ENCODE measurements around the gene MGAT5B. TPM values are rescaled to one million over a fixed set of nuclear protein-coding genes. Genes with fewer than 3 reads are reported as not detected.

MGAT5B gene
- total RNA-seq, 1 experiment from 2014 or later, result 1.0 TPM

DNA sequence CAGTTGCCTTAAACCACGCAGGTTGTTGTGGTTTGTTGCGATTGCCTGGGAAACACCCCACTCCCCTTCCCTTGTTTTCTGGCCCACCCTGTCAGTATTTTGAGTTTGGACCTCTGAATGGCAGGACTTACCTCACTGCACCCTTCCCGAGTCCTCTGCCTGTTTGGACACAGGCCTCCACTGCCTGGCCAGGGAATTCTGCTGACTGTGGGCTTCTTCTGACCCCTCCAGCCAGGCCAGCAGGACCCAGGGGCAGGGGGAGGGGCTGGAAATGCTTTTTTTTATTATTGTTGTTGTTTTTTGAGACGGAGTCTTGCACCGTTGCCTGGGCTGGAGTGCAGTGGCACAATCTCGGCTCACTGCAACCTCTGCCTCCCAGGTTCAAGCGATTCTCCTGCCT, 4.2 kb upstream of the MGAT5B start:
- Mint-ChIP-seq H3K27me3 (ENCODE audit: unreplicated experiment) (peaks cover 85% of the 10 kb centered on the region), H3K36me3 (ENCODE audit: insufficient read depth, unreplicated experiment) (peaks cover 8% of the 10 kb centered on the region), H3K27ac (ENCODE audit: unreplicated experiment) (no peak overlapping the region), H3K4me1 (ENCODE audit: low read depth, unreplicated experiment) (peaks cover 8% of the 10 kb centered on the region), H3K9me3 (ENCODE audit: low read depth, unreplicated experiment) (no peaks in the 10 kb centered on the region), H3K4me3 (ENCODE audit: low read depth, unreplicated experiment) (no peak overlapping the region)
- intact Hi-C loops (cut with micrococcal nuclease; ENCODE audit: unreplicated experiment), result no loop called here
- no peak for DNase-seq
- CTCF ChIA-PET, result interaction anchor here (0.5 kb wide), 1 partner anchor 293 kb away, joined by 3 read pairs; no protein-coding TSS in a partner anchor
- no peak for TF ChIP-seq CTCF (IDR thresholded peaks at IDR 0.05; ENCODE audit: unreplicated experiment)
- BruUV-seq (replicated peaks), result no TSS peak

DNA sequence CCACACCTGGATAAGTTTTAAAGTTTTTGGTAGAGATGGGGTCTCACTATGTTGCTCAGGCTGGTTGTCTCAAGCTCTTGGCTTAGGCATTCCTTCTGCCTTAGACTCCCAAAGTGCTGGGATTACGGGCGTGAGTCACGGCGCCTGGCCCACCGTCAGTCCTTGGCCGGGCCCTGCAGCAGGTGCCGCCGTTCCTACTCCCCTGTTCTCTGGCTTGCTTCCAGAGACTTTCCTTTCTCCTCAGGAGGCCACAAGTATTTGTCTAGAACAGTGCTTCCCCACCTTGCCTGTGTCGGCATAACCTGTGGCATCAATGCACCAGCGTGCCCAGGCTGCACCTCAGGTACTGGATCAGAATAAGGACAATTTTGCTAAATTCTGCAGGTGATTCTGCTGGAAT, 3.0 kb upstream of the MGAT5B start:
- Mint-ChIP-seq H3K9me3 (ENCODE audit: low read depth, unreplicated experiment) (no peaks in the 10 kb centered on the region), H3K27ac (ENCODE audit: unreplicated experiment) (no peak overlapping the region), H3K36me3 (ENCODE audit: insufficient read depth, unreplicated experiment) (peaks cover 8% of the 10 kb centered on the region), H3K4me3 (ENCODE audit: low read depth, unreplicated experiment) (no peak overlapping the region), H3K4me1 (ENCODE audit: low read depth, unreplicated experiment) (peaks cover 8% of the 10 kb centered on the region), H3K27me3 (ENCODE audit: unreplicated experiment) (peaks cover 74% of the 10 kb centered on the region)
- no peak for TF ChIP-seq CTCF (IDR thresholded peaks at IDR 0.05; ENCODE audit: unreplicated experiment)
- no TSS peak for BruUV-seq (replicated peaks)
- CTCF ChIA-PET, result interaction anchor here (0.6 to 0.9 kb wide), 2 partner anchors 180 to 1093 kb away, joined by 3 read pairs; partner anchors contain the start of gene TNRC6C
- intact Hi-C loops (cut with micrococcal nuclease; ENCODE audit: unreplicated experiment), result loop anchor here (5.0 kb wide), 1 partner anchor 202 kb away; no protein-coding TSS in a partner anchor
- DNase-seq, result no peak

DNA sequence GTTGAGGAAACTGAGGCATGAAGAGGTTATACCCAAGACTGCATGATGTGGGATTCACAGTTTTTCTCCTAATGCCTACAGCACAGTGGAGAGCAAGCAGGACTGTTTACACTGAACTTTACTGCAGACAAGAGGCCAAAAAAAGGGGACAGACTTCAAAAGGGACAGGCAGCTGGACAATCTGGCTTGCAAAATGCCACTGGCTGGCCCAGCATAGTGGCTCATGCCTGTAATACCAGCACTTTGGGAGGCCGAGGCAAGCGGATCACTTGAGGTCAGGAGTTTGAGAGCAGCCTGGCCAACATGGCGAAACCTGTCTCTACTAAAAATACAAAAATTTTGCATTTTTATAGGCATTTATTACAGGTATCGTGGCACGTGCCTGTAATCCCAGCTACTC, 2.0 kb upstream of the MGAT5B start:
- no peak for TF ChIP-seq CTCF (IDR thresholded peaks at IDR 0.05; ENCODE audit: unreplicated experiment)
- intact Hi-C loops (cut with micrococcal nuclease; ENCODE audit: unreplicated experiment), result loop anchor here (5.0 kb wide), 1 partner anchor 201 kb away; no protein-coding TSS in a partner anchor
- BruUV-seq (replicated peaks), result no TSS peak
- peaks cover 8% of the 10 kb centered on the region for H3K36me3 Mint-ChIP-seq (ENCODE audit: insufficient read depth, unreplicated experiment)
- no peak overlapping the region for H3K27ac Mint-ChIP-seq (ENCODE audit: unreplicated experiment)
- H3K4me3 Mint-ChIP-seq (ENCODE audit: low read depth, unreplicated experiment), result no peak overlapping the region
- no peaks in the 10 kb centered on the region for H3K9me3 Mint-ChIP-seq (ENCODE audit: low read depth, unreplicated experiment)
- DNase-seq, result no peak
- peaks cover 12% of the 10 kb centered on the region for H3K4me1 Mint-ChIP-seq (ENCODE audit: low read depth, unreplicated experiment)
- H3K27me3 Mint-ChIP-seq (ENCODE audit: unreplicated experiment), result peaks cover 64% of the 10 kb centered on the region
- CTCF ChIA-PET, result no interaction called here

GRCh38 chr17:76866774-76867577, 1.2 kb upstream of the MGAT5B start:
- no peak for TF ChIP-seq CTCF (IDR thresholded peaks at IDR 0.05; ENCODE audit: unreplicated experiment)
- intact Hi-C loops (cut with micrococcal nuclease; ENCODE audit: unreplicated experiment), result loop anchor here (5.0 kb wide), 1 partner anchor 200 kb away; no protein-coding TSS in a partner anchor
- Mint-ChIP-seq H3K27me3 (ENCODE audit: unreplicated experiment) (peaks cover 56% of the 10 kb centered on the region), H3K4me3 (ENCODE audit: low read depth, unreplicated experiment) (no peak overlapping the region), H3K9me3 (ENCODE audit: low read depth, unreplicated experiment) (no peaks in the 10 kb centered on the region), H3K36me3 (ENCODE audit: insufficient read depth, unreplicated experiment) (peaks cover 9% of the 10 kb centered on the region), H3K27ac (ENCODE audit: unreplicated experiment) (no peak overlapping the region), H3K4me1 (ENCODE audit: low read depth, unreplicated experiment) (peaks cover 20% of the 10 kb centered on the region)
- CTCF ChIA-PET, result interaction anchor here (0.6 to 2.3 kb wide), 3 partner anchors 182 to 924 kb away, joined by 3 to 42 read pairs (median 7); no protein-coding TSS in a partner anchor
- DNase-seq, result peak; percentile 30
- no TSS peak for BruUV-seq (replicated peaks)

Data from Calu3 (cell line).